ENCODE results near the gene EPHB1.

EPHB1 gene

GRCh38 chr3:135128818-135129217 is 333.8 kb downstream of the EPHB1 start:
- no peaks in the 10 kb centered on the region for H3K36me3 ChIP-seq (ENCODE audit: control insufficient read depth, low read depth, low read length)
- no peaks in the 10 kb centered on the region for H3K27me3 ChIP-seq (ENCODE audit: control insufficient read depth, insufficient read depth, low read length)
- H3K9me3 ChIP-seq (ENCODE audit: control insufficient read depth, low read depth, low read length), result no peaks in the 10 kb centered on the region
- no peak overlapping the region for H3K27ac ChIP-seq (ENCODE audit: low read length)
- no peak overlapping the region for H3K9ac ChIP-seq (ENCODE audit: low read length)
- no peaks in the 10 kb centered on the region for H3K4me1 ChIP-seq (ENCODE audit: control insufficient read depth, low read depth, low read length)
- H3K4me3 ChIP-seq (ENCODE audit: low read length), result no peak overlapping the region

GRCh38 chr3:135131290-135131689 is 336.2 kb downstream of the EPHB1 start:
- no peak overlapping the region for H3K9ac ChIP-seq (ENCODE audit: low read length)
- no peak overlapping the region for H3K4me3 ChIP-seq (ENCODE audit: low read length)
- H3K4me1 ChIP-seq (ENCODE audit: control insufficient read depth, low read depth, low read length), result no peaks in the 10 kb centered on the region
- no peak overlapping the region for H3K27ac ChIP-seq (ENCODE audit: low read length)
- H3K9me3 ChIP-seq (ENCODE audit: control insufficient read depth, low read depth, low read length), result no peaks in the 10 kb centered on the region
- H3K36me3 ChIP-seq (ENCODE audit: control insufficient read depth, low read depth, low read length), result no peaks in the 10 kb centered on the region
- H3K27me3 ChIP-seq (ENCODE audit: control insufficient read depth, insufficient read depth, low read length), result no peaks in the 10 kb centered on the region

GRCh38 chr3:135133905-135134683 is 339.0 kb downstream of the EPHB1 start:
- no peak overlapping the region for H3K4me3 ChIP-seq (ENCODE audit: low read length)
- no peaks in the 10 kb centered on the region for H3K27me3 ChIP-seq (ENCODE audit: control insufficient read depth, insufficient read depth, low read length)
- H3K9ac ChIP-seq (ENCODE audit: low read length), result no peak overlapping the region
- no peak overlapping the region for H3K27ac ChIP-seq (ENCODE audit: low read length)
- no peaks in the 10 kb centered on the region for H3K36me3 ChIP-seq (ENCODE audit: control insufficient read depth, low read depth, low read length)
- no peaks in the 10 kb centered on the region for H3K9me3 ChIP-seq (ENCODE audit: control insufficient read depth, low read depth, low read length)
- no peaks in the 10 kb centered on the region for H3K4me1 ChIP-seq (ENCODE audit: control insufficient read depth, low read depth, low read length)

GRCh38 chr3:135134684-135135075 is 339.6 kb downstream of the EPHB1 start:
- Histone ChIP-seq H3K27ac (ENCODE audit: low read length) (no peak overlapping the region), H3K9ac (ENCODE audit: low read length) (no peak overlapping the region), H3K27me3 (ENCODE audit: control insufficient read depth, insufficient read depth, low read length) (no peaks in the 10 kb centered on the region), H3K9me3 (ENCODE audit: control insufficient read depth, low read depth, low read length) (no peaks in the 10 kb centered on the region), H3K4me1 (ENCODE audit: control insufficient read depth, low read depth, low read length) (no peaks in the 10 kb centered on the region), H3K36me3 (ENCODE audit: control insufficient read depth, low read depth, low read length) (no peaks in the 10 kb centered on the region), H3K4me3 (ENCODE audit: low read length) (no peak overlapping the region)

- Histone ChIP-seq H3K27ac (ENCODE audit: low read length) (no peak overlapping the region), H3K4me1 (ENCODE audit: control insufficient read depth, low read depth, low read length) (no peaks in the 10 kb centered on the region), H3K9ac (ENCODE audit: low read length) (no peak overlapping the region), H3K4me3 (ENCODE audit: low read length) (no peak overlapping the region), H3K27me3 (ENCODE audit: control insufficient read depth, insufficient read depth, low read length) (no peaks in the 10 kb centered on the region), H3K9me3 (ENCODE audit: control insufficient read depth, low read depth, low read length) (no peaks in the 10 kb centered on the region), H3K36me3 (ENCODE audit: control insufficient read depth, low read depth, low read length) (no peaks in the 10 kb centered on the region)
Observed at GRCh38 chr3:135135445-135135844, 340.4 kb downstream of the EPHB1 start.

GRCh38 chr3:135136361-135137100 is 341.5 kb downstream of the EPHB1 start:
- no peaks in the 10 kb centered on the region for H3K36me3 ChIP-seq (ENCODE audit: control insufficient read depth, low read depth, low read length)
- H3K9me3 ChIP-seq (ENCODE audit: control insufficient read depth, low read depth, low read length), result no peaks in the 10 kb centered on the region
- H3K9ac ChIP-seq (ENCODE audit: low read length), result no peak overlapping the region
- H3K27me3 ChIP-seq (ENCODE audit: control insufficient read depth, insufficient read depth, low read length), result no peaks in the 10 kb centered on the region
- no peak overlapping the region for H3K4me3 ChIP-seq (ENCODE audit: low read length)
- no peak overlapping the region for H3K27ac ChIP-seq (ENCODE audit: low read length)
- H3K4me1 ChIP-seq (ENCODE audit: control insufficient read depth, low read depth, low read length), result no peaks in the 10 kb centered on the region

GRCh38 chr3:135137296-135137695 is 342.2 kb downstream of the EPHB1 start:
- Histone ChIP-seq H3K4me3 (ENCODE audit: low read length) (no peak overlapping the region), H3K9ac (ENCODE audit: low read length) (no peak overlapping the region), H3K27me3 (ENCODE audit: control insufficient read depth, insufficient read depth, low read length) (no peaks in the 10 kb centered on the region), H3K4me1 (ENCODE audit: control insufficient read depth, low read depth, low read length) (no peaks in the 10 kb centered on the region), H3K36me3 (ENCODE audit: control insufficient read depth, low read depth, low read length) (no peaks in the 10 kb centered on the region), H3K9me3 (ENCODE audit: control insufficient read depth, low read depth, low read length) (no peaks in the 10 kb centered on the region), H3K27ac (ENCODE audit: low read length) (no peak overlapping the region)

- H3K9me3 ChIP-seq (ENCODE audit: control insufficient read depth, low read depth, low read length), result no peaks in the 10 kb centered on the region
- H3K4me1 ChIP-seq (ENCODE audit: control insufficient read depth, low read depth, low read length), result no peaks in the 10 kb centered on the region
- H3K27ac ChIP-seq (ENCODE audit: low read length), result no peak overlapping the region
- H3K9ac ChIP-seq (ENCODE audit: low read length), result no peak overlapping the region
- H3K27me3 ChIP-seq (ENCODE audit: control insufficient read depth, insufficient read depth, low read length), result no peaks in the 10 kb centered on the region
- no peaks in the 10 kb centered on the region for H3K36me3 ChIP-seq (ENCODE audit: control insufficient read depth, low read depth, low read length)
- no peak overlapping the region for H3K4me3 ChIP-seq (ENCODE audit: low read length)
Observed at GRCh38 chr3:135138776-135139175, 343.7 kb downstream of the EPHB1 start.

- H3K9ac ChIP-seq (ENCODE audit: low read length), result no peak overlapping the region
- no peak overlapping the region for H3K4me3 ChIP-seq (ENCODE audit: low read length)
- H3K9me3 ChIP-seq (ENCODE audit: control insufficient read depth, low read depth, low read length), result no peaks in the 10 kb centered on the region
- no peaks in the 10 kb centered on the region for H3K27me3 ChIP-seq (ENCODE audit: control insufficient read depth, insufficient read depth, low read length)
- H3K36me3 ChIP-seq (ENCODE audit: control insufficient read depth, low read depth, low read length), result no peaks in the 10 kb centered on the region
- H3K27ac ChIP-seq (ENCODE audit: low read length), result no peak overlapping the region
- H3K4me1 ChIP-seq (ENCODE audit: control insufficient read depth, low read depth, low read length), result no peaks in the 10 kb centered on the region
Observed at GRCh38 chr3:135140591-135140990, 345.5 kb downstream of the EPHB1 start.

- Histone ChIP-seq H3K9ac (ENCODE audit: low read length) (no peak overlapping the region), H3K27ac (ENCODE audit: low read length) (no peak overlapping the region), H3K36me3 (ENCODE audit: control insufficient read depth, low read depth, low read length) (no peaks in the 10 kb centered on the region), H3K9me3 (ENCODE audit: control insufficient read depth, low read depth, low read length) (no peaks in the 10 kb centered on the region), H3K4me1 (ENCODE audit: control insufficient read depth, low read depth, low read length) (no peaks in the 10 kb centered on the region), H3K27me3 (ENCODE audit: control insufficient read depth, insufficient read depth, low read length) (no peaks in the 10 kb centered on the region), H3K4me3 (ENCODE audit: low read length) (no peak overlapping the region)
Observed at GRCh38 chr3:135141160-135141559, 346.1 kb downstream of the EPHB1 start.

GRCh38 chr3:135141672-135142071 is 346.6 kb downstream of the EPHB1 start:
- H3K36me3 ChIP-seq (ENCODE audit: control insufficient read depth, low read depth, low read length), result no peaks in the 10 kb centered on the region
- no peaks in the 10 kb centered on the region for H3K9me3 ChIP-seq (ENCODE audit: control insufficient read depth, low read depth, low read length)
- H3K9ac ChIP-seq (ENCODE audit: low read length), result no peak overlapping the region
- H3K27me3 ChIP-seq (ENCODE audit: control insufficient read depth, insufficient read depth, low read length), result no peaks in the 10 kb centered on the region
- H3K4me1 ChIP-seq (ENCODE audit: control insufficient read depth, low read depth, low read length), result no peaks in the 10 kb centered on the region
- H3K27ac ChIP-seq (ENCODE audit: low read length), result no peak overlapping the region
- H3K4me3 ChIP-seq (ENCODE audit: low read length), result no peak overlapping the region

GRCh38 chr3:135142530-135142929 is 347.5 kb downstream of the EPHB1 start:
- Histone ChIP-seq H3K27me3 (ENCODE audit: control insufficient read depth, insufficient read depth, low read length) (no peaks in the 10 kb centered on the region), H3K36me3 (ENCODE audit: control insufficient read depth, low read depth, low read length) (no peaks in the 10 kb centered on the region), H3K4me3 (ENCODE audit: low read length) (no peak overlapping the region), H3K27ac (ENCODE audit: low read length) (no peak overlapping the region), H3K9ac (ENCODE audit: low read length) (no peak overlapping the region), H3K4me1 (ENCODE audit: control insufficient read depth, low read depth, low read length) (no peaks in the 10 kb centered on the region), H3K9me3 (ENCODE audit: control insufficient read depth, low read depth, low read length) (no peaks in the 10 kb centered on the region)
